Measurements from ENCODE around the gene GANC.
"Not testable (repeated sequence)": the region's sequence is repeated elsewhere in the genome, so short reads cannot be mapped to it uniquely, and the experiment has no call there.

The GANC gene

DNA sequence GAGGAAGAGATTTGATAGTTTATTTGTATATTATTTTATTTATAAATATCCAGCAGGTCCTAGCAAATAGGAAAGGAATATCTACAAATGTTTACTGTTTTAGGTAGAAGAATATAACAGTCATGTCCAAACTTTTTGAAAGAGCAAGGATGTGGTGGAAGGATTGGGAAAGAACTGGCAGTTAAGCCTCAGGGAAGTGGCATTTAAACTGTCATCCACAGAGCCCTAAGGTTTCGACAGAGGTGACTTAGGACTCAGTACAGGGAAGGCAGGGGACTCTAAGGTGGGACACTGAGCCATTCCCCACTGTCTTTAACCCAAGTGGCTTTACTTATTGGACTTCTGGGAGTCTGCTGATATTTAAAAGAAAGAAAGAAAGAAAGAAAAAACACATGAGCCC, 12.0 kb downstream of the GANC start:
- DNase-seq = no peak

GRCh38 chr15:42286445-42287029, 13.5 kb downstream of the GANC start:
- DNase-seq = no peak

- DNase-seq = no peak
Measured at GRCh38 chr15:42287931-42288330, 14.9 kb downstream of the GANC start.

DNA sequence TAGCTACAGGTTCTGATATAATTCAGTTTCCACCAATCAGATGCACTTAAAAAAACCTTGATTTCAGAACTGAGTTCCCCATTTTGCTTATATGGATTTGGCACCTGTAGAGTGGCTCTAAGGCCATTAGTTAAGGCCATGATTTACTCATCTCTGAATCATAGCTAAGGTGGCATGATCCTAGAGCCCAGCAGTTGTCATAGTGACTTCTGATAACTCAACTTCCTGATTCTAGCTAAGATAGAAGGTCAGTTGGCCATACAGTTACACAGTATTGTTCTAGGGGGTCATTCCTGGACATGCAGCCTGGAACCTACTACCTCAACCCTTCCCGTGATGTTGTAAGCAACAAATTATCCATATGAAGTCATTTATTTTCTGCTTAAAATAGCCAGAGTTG, 16.2 kb downstream of the GANC start:
- no peak for DNase-seq

- not testable (repeated sequence) for DNase-seq
Measured at GRCh38 chr15:42301004-42301403, 28.0 kb downstream of the GANC start.

GRCh38 chr15:42306681-42307080, 33.7 kb downstream of the GANC start:
- no peak for DNase-seq

GRCh38 chr15:42313463-42313862, 40.5 kb downstream of the GANC start:
- DNase-seq = no peak

DNA sequence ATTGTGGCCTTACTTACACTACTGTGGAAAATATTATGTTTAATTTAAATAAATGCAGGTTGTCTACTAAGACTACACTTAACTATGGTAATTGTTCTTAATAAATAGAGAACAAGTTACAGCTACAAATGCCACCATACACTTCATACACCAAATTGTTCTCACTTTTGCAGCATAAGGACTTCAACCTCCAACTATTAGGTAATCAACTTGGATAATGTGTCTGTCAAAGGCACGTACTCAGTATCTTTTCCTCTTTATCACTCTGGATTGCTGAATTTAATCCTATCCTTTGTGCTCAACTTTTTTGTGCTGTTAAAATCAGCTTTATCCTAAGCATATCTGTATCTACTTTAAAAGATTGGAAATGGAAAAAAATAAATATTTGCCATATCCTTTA, 41.8 kb downstream of the GANC start:
- DNase-seq = no peak

- no peak for DNase-seq
Measured at GRCh38 chr15:42315521-42315920, 42.5 kb downstream of the GANC start.

- DNase-seq = not testable (repeated sequence)
Measured at GRCh38 chr15:42316282-42316805, 43.3 kb downstream of the GANC start.

DNA sequence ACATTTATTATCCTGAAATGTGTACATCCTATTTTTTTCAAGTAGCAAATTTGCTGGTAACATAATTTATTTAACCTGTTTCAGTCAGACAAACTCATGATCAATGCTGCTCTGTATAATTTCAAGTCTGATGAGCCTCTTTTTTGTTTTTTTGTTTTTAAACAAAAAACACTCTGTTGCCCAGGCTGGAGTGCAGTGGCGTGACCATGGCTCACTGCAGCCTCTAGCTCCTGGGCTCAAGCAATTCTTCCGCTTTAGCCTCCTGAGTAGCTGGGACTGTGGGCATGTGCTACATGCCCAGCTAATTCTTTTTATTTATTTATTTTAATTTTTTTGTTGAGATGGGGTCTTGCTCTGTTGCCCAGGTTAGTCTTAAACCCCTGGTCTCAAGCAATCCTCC, 46.2 kb downstream of the GANC start:
- no peak for DNase-seq

DNA sequence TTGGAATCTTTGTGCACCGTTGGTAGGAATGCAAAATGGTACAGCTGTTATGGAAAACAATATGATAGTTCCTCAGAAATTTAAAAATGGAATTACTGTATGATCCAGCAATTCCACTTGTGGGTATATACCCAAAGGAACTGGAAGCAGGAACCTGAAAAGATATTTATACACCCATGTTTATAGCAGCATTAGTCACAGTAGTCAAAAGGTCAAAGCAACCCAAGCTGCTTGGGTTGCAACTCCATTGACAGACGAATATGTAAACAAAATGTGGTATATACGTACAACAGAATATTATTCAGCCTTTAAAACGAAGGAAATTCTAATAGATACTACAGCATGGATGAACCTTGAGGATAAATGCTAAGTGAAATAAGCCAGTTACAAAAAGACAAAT, 51.3 kb downstream of the GANC start:
- no peak for DNase-seq

DNA sequence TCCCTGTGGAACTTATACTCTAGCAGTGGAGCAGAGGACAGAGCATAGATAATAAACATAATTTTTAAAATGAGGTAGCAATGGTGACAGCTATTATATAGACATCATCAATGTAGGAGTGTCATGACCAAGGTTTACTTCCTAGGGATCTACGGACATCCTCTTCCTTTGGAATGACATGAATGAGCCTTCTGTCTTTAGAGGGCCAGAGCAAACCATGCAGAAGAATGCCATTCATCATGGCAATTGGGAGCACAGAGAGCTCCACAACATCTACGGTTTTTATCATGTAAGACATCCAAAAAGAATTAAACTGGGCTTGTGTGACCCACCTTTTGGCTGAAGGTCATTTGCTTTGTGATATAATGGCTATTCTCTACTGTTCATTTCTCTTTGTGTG, 56.2 kb downstream of the GANC start:
- DNase-seq = no peak

- no peak for DNase-seq
Measured at GRCh38 chr15:42329992-42330391, 57.0 kb downstream of the GANC start.

DNA sequence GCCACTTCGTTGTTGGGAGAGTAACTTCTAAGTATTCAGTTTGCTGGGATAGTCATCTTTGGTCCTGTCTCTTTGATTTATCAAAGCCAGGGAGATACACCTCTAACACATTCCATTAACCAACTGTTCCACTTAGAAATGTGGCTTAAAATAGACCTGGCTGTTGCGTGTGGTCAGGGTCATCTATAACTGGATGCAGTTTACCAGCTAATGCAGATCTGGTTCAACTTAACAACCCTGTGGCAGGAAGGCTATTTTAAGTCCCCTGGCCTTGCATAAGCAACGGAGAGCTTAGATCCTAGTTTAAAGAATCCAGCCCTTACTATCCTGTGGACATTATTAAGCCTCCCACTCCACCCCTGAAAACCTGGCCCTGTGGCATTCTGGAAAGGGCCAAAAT, 58.2 kb downstream of the GANC start:
- DNase-seq = no peak

DNA sequence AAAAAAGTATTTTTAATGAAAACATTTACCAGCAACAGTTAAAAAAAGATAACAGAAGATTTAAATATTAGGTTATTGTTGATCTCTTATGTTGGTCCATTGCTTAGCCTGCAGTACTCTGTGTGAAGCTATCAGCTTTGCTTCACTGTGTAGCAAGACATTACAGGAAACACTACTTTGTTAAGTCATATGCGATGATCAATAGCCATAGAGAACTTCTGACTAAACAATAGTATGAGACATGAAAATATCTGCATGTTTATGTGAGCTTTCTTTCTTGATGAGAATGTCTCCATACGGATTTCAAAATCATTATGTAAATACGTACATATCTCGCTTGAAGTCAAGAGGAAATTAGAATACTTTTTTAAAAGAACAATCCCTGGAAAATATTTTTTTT, 59.3 kb downstream of the GANC start:
- no peak for DNase-seq

DNA sequence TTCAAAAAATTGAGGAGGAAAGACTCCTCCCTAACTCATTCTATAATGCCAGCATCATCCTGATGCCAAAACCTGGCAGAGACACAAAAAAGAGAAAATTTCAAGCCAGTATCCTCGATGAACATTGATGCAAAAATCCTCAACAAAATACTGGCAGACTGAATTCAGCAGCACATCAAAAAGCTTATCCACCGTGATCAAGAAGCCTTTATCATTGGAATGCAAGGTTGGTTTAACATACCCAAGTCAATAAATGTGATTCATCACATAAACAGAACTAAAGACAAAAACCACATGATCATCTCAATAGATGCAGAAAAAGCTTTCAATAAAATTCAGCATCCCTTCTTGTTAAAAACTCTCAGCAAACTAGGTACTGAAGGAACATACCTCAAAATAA, 62.1 kb downstream of the GANC start:
- no peak for DNase-seq

DNA sequence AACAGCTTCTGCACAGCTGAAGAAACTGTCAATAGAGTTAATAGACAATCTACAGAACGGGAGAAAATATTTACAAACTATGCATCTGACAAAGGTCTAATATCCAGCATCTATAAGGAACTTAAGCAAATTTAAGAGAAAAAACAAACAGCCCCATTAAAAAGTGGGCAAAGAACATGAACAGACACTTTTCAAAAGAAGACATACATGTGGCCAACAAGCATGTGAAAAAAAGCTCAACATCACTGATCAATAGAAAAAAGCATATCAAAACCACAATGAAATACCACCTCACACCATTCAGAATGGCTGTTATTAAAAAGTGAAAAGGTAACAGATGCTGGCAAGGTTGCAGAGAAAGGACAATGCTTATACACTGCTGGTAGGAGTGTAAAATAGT, 63.6 kb downstream of the GANC start:
- DNase-seq = not testable (repeated sequence)

- DNase-seq = not testable (repeated sequence)
Measured at GRCh38 chr15:42337104-42337503, 64.1 kb downstream of the GANC start.

DNA sequence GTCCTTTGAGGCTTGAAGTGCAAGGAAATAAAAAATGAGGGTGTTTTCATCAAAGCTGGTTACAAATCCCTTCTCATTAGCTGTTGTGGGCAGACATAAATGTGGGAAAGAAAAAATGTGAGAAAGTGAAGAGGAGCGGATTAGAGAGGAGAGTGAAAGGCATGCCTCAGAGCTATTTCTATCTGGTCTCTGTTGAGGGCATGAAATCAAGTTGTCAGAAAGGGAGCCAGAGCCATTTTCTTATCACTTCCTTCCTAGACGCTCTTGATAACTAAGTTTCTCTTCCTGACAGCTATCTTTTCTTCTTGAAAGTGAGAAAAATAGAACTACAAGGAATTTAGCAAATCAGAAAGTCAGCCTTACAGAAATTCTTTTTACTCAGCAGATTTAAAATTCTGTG, 65.5 kb downstream of the GANC start:
- DNase-seq = no peak

DNA sequence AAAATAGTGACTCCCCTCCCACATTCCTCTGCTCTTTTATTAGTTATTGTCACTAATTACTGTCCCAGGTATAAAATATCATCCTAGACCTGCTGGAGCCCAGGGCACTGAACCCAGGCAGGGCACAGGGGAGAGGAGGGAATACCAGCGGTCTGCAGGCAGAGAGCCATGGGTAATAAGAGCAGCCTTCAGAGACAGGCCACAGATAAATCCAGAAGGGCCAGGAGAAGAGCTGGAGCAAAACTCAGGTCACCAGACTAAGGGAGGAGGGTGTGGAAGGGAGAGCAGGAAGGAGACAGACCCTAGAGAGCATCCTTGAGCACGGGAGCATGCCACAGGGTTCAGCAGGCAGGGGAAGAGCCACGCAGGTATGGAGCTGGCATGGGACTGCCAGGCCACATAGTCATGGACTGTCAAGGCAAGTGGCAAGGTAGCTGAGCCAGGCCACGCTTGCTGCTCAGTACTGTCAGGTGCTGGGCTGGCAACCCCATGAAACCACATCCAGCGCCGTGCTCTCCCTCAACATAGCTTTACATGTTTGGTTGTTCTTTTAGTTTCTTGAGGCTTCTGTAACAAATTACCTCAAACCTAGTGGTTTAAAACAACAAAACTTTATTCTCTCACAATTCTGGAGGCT, 70.7 kb downstream of the GANC start:
- no peak for DNase-seq

DNA sequence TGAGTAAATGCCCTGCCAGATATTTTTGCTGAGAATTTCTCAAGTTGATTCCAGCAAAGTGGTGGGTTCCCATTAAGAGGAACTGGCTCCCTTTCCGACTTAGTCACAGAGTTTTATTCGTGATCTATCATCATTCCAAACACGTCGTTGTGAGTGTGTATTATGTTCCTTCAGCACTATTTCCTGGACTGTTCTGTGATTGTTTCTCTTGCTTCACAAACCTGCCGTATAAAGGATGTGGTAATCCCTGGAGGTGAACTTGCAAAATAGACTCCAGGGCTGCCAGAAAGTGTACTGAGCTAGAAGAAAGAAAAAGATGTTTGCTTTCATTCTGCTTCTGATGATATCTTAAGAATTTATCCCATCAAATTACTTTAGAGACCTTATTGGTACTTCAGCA, 71.8 kb downstream of the GANC start:
- DNase-seq = no peak

DNA sequence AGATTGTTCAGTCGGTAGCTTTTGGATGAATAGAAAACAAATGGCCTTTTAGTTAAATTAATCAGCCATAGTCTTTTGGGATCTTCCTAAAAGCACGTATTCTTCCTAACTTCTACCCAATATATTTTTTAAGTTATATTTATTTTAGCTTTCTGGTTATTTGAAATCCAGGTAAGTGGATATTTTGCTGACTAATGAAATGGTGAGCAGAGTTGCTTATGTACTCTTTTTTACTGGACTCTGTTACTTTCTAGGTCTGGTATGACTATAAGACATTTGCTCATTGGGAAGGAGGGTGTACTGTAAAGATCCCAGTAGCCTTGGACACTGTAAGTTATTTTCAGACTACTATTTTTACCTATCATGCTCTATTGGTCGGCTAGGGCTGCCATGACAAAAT, 72.5 kb downstream of the GANC start:
- no peak for DNase-seq

- no peak for DNase-seq
Measured at GRCh38 chr15:42348083-42348482, 75.1 kb downstream of the GANC start.

- DNase-seq = no peak
Measured at GRCh38 chr15:42349186-42349585, 76.2 kb downstream of the GANC start.
